SJCRH30 (cell line): ENCODE measurements around the gene ATP10A. TPM values are rescaled to one million over a fixed set of nuclear protein-coding genes. Genes with fewer than 3 reads are reported as not detected.

Experiments used
- DNase-seq, 2 experiments: peaks; one replicate each; pipeline ENCODE4 v3.0.0-alpha.2; 2015 to 2020
- H3K27ac ChIP-seq: fragments of 250-450 bp; sonication (Bioruptor Pico); 2 replicates; pipeline ENCODE4 v1.5.1; 2020; ENCODE audit warnings: mild to moderate bottlenecking, moderate library complexity
- H3K27me3 ChIP-seq: fragments of 250-450 bp; sonication (Bioruptor Pico); 2 replicates; pipeline ENCODE4 v1.5.1; 2020; ENCODE audit warnings: mild to moderate bottlenecking, moderate library complexity
- H3K36me3 ChIP-seq: fragments of 250-450 bp; sonication (Bioruptor Pico); 2 replicates; pipeline ENCODE4 v1.5.1; 2020; ENCODE audit warnings: mild to moderate bottlenecking, moderate library complexity
- H3K4me1 ChIP-seq: fragments of 250-450 bp; sonication (Bioruptor Pico); 2 replicates; pipeline ENCODE4 v1.5.1; 2020; ENCODE audit warnings: mild to moderate bottlenecking, moderate library complexity
- H3K4me3 ChIP-seq: fragments of 250-450 bp; sonication (Bioruptor Pico); 2 replicates; pipeline ENCODE4 v1.5.1; 2020; ENCODE audit warnings: mild to moderate bottlenecking, moderate library complexity
- H3K9me3 ChIP-seq: fragments of 250-450 bp; sonication (Bioruptor Pico); replicated peaks from 2 replicates; pipeline ENCODE4 v1.5.1; 2020; ENCODE audit warnings: mild to moderate bottlenecking, moderate library complexity
- total RNA-seq: library from RNA; depleted of rRNA; stranded (reverse); fragments of >200 nt; shearing (Covaris generic); gene quantifications from 2 replicates; pipeline ENCODE4 v1.2.3, GENCODE V29; 2014

Gene ATP10A
- total RNA-seq, 1 experiment from 2014 or later: 1.5 TPM

DNA sequence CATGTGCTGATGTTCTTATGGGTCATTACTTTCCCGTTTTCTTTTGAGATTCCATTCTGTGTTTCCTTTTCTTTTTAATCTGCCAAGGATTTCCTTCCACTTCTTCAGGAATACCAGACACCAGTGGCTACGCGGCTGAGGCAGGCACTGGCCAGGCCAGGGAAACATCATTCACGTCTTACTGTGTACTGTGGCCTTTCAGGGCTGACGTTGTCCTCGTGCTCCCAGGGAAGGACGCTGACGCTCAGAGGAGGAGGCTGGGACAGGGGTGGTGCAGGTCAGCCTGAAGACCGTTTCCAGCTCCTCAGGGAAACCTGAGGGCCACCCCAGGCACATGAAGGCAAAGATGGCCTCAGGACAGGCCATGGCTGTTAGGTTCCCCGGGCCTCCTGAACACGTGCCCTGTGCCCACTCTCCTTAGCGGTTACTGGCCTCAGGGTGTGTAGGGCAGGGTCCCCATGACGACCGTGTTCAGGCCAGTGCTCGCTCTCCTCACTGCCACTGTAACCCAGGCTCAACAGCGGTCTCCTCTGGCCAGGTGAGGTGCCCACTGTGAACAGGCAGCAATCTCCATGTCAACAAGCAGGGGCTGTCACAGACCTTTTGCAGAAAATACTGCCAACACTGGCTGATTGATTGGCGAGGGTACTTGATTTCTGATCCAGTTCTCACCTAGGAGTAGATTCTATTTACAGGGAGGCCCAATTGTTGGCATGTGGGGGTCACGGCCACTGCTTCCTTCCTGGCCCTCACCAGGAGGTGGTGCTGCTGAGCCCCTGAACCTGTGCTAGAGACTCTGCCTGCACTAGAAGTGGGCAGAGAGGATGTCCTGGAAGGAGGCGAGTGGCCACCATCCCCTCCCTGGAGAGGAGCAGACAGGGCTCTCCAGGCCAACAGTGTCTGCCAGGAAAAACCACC lies 169.5 kb downstream of the ATP10A start:
- Histone ChIP-seq H3K4me3 (no peak overlapping the region), H3K9me3 (no peaks in the 10 kb centered on the region), H3K36me3 (no peaks in the 10 kb centered on the region), H3K27ac (no peak overlapping the region), H3K27me3 (no peaks in the 10 kb centered on the region), H3K4me1 (no peaks in the 10 kb centered on the region)
- DNase-seq: peak; percentile 49 to 63

DNA sequence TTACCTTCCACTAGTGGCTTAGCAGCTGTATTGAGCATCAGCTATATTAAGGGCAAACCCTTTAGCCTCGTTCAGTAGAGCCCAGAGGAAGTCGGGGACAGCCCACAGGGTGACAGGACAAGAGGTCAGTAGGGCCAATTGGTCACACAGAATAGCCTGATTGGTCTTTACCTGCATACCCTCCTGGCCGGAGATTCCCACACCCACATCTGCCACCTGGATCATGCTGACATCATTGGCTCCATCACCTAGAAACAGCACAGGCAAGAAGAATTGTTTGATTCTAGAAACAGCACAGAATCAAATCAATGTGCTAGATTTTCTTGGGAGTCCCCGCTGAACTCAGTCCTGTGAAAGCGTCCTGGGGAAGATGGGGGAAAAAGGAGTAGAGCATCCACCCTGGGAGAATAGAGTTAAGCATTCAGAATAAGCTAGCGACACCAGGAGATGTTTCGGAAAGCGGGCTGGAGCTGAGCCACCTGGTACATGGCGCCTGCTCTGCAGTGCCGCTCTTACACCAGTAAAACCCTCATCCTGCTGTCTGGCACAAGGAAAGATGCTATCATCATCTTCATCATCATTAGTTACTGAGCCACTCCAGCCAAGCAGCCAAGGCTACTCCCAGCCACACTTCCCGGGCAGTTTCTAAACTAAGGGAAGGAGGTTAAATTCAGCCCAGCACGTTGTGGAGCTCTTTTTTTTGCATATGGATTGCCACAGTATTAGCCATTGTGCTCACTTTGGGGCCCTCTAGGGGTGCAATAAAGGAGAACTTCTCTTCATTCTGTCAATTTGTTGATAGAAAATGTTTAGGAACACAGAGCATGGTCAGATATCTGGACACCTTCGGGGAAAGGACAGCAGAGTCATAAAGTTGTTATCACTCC lies 171.3 kb downstream of the ATP10A start:
- H3K4me1 ChIP-seq: no peaks in the 10 kb centered on the region
- peak in 1 of 2 experiments; percentile 27 for DNase-seq
- no peaks in the 10 kb centered on the region for H3K36me3 ChIP-seq
- H3K27ac ChIP-seq: no peak overlapping the region
- H3K9me3 ChIP-seq: no peaks in the 10 kb centered on the region
- no peak overlapping the region for H3K4me3 ChIP-seq
- no peaks in the 10 kb centered on the region for H3K27me3 ChIP-seq

DNA sequence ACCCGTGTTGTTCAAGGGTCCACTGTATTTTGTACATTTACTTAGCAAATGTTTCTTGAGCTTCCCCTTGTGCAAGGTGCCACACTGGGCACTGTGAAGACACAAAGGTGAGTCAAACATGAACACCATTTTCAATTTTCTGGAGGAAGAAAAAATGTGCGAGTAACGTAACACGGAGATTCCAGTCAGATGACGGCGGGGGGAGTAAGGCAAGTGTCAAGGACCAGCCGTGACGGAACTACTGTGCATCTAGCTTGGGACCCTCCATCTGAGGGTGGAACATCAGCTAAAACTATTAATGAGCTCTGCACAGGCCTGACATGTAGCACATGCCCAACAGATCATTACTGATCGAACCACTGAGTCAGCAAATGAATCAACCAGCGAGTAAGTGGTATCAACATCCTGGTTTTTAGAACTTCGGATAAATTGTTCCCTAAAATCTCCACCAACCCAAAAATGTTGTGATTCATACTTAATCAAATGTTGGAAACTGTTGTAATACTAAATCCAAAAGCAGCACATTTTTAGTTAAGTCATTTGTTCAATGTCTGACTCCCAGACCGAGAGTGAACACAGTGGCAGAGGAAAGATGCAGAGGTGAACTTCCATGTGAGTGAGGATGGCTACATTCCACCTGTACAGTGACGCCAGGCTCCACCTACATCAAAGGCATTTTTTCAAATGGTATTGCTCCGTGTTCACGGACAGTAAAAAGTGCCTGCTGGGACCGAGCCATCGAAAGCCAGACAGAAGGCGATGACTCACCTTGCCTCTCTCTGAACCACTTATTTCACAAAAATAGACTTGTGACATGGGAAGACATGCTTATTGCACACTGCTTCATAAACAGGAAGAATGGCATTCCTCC lies 172.2 kb downstream of the ATP10A start:
- no peak overlapping the region for H3K27ac ChIP-seq
- no peak overlapping the region for H3K4me3 ChIP-seq
- H3K36me3 ChIP-seq: no peaks in the 10 kb centered on the region
- no peak for DNase-seq
- H3K4me1 ChIP-seq: no peaks in the 10 kb centered on the region
- H3K27me3 ChIP-seq: no peaks in the 10 kb centered on the region
- H3K9me3 ChIP-seq: no peaks in the 10 kb centered on the region

DNA sequence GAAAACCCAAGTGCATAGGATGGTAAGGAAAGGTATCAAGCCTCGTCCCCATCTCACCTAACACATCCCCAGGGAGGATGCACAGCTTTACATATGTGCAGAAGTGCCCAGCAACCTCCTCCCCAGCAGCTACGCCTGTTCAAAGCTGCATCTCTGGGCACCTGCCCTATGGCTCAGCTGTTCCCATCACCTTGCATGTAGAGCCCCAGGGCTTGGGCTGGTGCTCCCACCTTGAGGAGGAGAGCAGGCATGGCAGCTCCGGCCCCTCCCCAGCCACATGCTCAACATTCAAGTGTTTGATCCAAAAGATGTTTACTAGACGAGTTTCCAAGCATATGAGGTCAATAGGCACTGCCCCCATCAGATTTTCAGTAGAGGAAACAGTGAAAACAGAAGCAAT lies 173.5 kb downstream of the ATP10A start:
- Histone ChIP-seq H3K36me3 (no peaks in the 10 kb centered on the region), H3K4me1 (no peaks in the 10 kb centered on the region), H3K4me3 (no peak overlapping the region), H3K27me3 (no peaks in the 10 kb centered on the region), H3K9me3 (no peaks in the 10 kb centered on the region), H3K27ac (no peak overlapping the region)
- no peak for DNase-seq

DNA sequence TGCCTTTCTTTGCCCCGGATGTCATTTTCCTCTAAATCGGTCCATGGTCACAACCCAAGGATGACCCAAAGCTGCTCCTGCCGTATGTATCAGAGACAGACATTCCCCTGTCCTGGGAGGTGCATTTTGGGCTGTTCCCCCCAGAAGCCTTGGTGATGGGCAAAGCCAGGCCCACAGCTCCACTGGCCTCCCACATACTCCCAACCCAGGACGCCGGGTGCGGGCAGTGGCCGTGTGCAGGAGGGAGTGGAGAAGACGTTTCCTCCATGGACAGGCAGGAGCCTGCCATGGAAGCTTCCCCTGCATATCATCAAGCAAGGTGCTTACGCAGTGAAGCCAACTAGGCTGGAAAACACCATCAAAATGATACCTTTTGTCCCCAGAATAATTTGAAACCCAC lies 175.0 kb downstream of the ATP10A start:
- no peaks in the 10 kb centered on the region for H3K9me3 ChIP-seq
- no peak for DNase-seq
- no peak overlapping the region for H3K27ac ChIP-seq
- no peak overlapping the region for H3K4me3 ChIP-seq
- H3K4me1 ChIP-seq: no peaks in the 10 kb centered on the region
- H3K36me3 ChIP-seq: no peaks in the 10 kb centered on the region
- no peaks in the 10 kb centered on the region for H3K27me3 ChIP-seq

DNA sequence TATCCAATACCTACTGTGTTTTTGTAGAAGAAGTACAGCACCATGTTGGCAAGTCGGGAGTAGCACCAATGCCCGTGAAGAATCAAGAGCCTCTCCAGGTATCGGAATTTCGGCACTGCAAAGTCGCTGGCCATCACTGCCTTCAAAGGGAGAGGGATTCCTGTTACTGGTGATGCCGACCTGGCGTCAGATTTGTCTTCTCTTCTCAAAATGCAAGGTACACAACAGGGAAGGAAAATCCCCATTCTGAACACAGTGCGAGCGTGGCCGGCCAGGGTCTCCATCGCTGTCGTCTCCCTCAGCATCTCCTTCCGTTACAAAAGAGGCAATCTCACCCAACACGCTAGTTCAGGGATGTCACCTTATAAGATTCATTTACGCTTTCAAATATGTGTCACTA lies 175.4 kb downstream of the ATP10A start:
- no peak overlapping the region for H3K27ac ChIP-seq

DNA sequence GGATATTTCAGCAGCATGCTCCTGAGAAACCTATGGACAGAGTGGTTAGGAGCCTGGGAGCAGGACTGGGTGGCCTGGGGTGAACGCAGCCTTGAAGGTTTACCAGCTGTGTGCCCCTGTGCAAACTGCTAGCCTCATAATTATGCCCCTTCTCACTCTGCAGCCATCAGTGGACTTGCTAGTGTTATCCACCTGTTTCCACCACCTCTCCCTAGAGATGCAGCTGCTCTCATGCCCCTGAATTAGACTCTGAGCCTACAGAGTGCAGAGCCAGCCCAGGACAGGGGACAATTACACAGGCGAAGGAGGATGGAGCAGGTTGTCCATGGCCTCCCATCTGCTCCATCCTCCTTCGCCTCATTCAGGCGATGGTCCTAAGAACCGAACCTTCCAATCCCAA lies 175.9 kb downstream of the ATP10A start:
- no peak for DNase-seq
- no peak overlapping the region for H3K4me3 ChIP-seq

More for the DNA sequence above, 175.4 kb downstream of the ATP10A start:
- H3K36me3 ChIP-seq: no peaks in the 10 kb centered on the region
- no peaks in the 10 kb centered on the region for H3K27me3 ChIP-seq
- H3K4me3 ChIP-seq: no peak overlapping the region
- DNase-seq: no peak
- H3K4me1 ChIP-seq: no peaks in the 10 kb centered on the region
- no peaks in the 10 kb centered on the region for H3K9me3 ChIP-seq

DNA sequence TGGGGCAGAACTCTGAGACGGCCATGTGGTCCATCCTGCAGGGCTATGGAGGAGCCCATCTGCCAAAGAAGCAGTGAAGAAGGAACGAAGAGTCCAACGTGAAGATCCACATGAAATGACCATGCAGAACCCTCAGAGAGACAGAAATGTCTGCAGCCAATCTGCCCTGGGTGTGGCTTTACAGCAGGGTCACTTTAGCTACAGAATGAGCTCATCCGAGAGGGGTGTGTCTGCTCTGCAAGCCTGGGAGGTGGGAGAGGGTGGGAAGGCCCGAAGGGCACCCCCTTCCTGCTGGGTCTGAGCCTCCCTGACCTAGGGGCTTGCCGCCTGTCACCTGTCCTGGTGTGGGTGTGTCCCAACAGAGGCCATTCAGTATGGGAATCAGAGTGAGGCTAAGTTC lies 176.3 kb downstream of the ATP10A start:
- H3K36me3 ChIP-seq: no peaks in the 10 kb centered on the region
- H3K27me3 ChIP-seq: no peaks in the 10 kb centered on the region
- DNase-seq: no peak
- no peak overlapping the region for H3K4me3 ChIP-seq
- no peak overlapping the region for H3K27ac ChIP-seq
- no peaks in the 10 kb centered on the region for H3K9me3 ChIP-seq
- no peaks in the 10 kb centered on the region for H3K4me1 ChIP-seq

More for the DNA sequence above, 175.9 kb downstream of the ATP10A start:
- Histone ChIP-seq H3K36me3 (no peaks in the 10 kb centered on the region), H3K4me1 (no peaks in the 10 kb centered on the region), H3K9me3 (no peaks in the 10 kb centered on the region), H3K27ac (no peak overlapping the region), H3K27me3 (no peaks in the 10 kb centered on the region)

DNA sequence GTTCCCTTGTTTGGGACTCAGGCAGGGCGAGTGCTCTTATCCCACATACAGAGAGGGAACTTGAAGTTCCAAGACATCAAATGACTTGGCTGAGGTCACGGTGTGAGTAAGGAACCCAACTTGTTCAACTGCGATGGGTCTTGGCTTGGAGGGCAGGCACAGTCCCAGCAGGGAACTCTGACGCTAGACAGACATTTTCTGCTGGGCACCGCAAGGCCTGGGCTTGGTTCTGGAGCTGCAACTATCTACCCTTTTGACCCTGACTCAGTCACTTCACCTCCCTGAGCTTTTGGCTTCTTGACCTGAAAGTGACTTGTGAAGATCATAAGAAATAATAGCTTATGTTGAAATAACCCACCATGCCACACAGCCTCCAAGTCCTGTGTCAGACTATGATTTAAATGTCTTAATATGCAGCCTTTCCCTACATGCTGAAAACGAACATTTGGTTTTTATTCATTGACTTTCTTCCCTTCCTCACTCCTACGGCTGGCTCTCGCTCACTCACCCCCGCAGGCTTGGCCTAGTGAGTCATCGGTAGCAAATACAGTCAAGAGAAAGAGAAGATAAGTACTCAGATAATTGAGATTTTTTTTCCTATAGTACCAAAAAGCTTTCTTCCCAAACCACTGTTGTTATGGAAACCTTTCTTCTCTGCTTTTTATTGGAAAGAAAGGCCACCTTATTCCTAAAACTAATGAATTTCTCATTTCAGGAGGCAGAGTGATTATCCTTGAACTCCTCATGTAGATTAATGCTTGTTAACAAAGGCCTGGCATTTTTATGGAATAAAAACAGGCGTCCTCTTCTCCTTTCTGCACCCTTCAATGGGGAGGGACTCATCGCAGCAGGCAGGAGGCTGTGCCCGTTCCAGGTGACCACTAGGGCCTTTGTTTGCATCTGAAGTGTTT lies 178.4 kb downstream of the ATP10A start:
- Histone ChIP-seq H3K27ac (no peak overlapping the region), H3K36me3 (no peaks in the 10 kb centered on the region), H3K4me1 (no peaks in the 10 kb centered on the region), H3K9me3 (no peaks in the 10 kb centered on the region), H3K27me3 (no peaks in the 10 kb centered on the region), H3K4me3 (no peak overlapping the region)
- no peak for DNase-seq

DNA sequence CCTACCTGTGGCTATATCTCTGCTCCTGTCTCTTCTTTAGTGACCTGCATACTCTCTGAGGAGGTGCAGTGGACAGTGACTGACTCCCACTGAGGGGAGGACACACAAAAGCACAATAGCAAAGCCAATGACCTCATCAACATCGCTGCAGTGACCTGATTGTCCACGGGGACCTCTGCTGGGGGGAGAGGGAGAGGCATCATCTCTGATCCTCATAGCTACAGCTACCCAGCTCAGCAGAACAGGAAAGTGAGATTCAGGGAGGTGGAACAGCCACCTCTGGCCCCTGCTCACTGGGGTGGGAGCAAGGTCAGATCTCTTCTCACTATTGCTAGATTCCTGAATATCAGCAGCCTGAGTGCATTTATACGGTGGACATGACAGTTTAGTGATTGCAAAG lies 179.2 kb downstream of the ATP10A start:
- H3K9me3 ChIP-seq: no peaks in the 10 kb centered on the region
- H3K27ac ChIP-seq: no peak overlapping the region
- H3K36me3 ChIP-seq: no peaks in the 10 kb centered on the region
- DNase-seq: no peak
- H3K4me3 ChIP-seq: no peak overlapping the region
- H3K4me1 ChIP-seq: no peaks in the 10 kb centered on the region
- H3K27me3 ChIP-seq: no peaks in the 10 kb centered on the region

DNA sequence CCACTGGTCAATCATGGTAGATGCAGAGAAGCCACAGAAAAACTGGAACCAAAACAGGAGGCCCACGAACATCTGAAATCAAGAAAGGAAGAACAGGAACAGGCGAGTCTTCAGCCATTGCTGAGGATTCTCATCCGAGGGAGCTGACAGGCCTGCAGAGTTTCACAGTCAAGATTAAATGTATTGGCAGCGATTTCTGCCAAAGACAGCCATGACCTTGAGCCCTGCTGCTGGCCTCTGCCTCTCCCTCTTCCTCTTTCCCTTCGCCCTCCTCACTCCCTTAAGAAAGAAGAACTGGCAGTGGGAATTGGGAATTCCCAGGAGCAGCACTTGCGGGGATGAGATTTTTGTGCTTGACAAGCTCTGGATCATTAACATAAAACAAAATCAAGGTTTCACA lies 179.7 kb downstream of the ATP10A start:
- Histone ChIP-seq H3K36me3 (no peaks in the 10 kb centered on the region), H3K27ac (no peak overlapping the region), H3K4me3 (no peak overlapping the region), H3K4me1 (no peaks in the 10 kb centered on the region), H3K9me3 (no peaks in the 10 kb centered on the region), H3K27me3 (no peaks in the 10 kb centered on the region)
- no peak for DNase-seq

DNA sequence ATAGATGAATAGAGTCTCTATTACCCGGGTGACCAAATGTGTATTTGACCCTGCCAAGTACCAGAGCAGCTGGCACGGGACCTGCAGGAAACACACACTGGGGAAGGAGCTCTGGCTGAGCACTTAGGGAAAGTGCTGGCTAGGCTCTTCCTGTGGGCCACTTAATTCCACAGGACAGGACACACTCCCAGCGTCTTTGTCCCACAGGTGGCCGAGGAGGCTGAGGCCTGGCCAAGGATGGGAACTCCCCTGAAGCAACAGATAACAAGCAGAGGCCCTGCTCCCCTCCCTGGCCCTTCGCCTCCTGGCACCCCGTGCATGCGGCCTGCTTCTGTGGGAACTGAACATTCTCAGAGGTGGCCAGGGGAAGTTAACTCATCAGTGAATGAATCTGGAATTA lies 180.8 kb downstream of the ATP10A start:
- no peak overlapping the region for H3K27ac ChIP-seq
- H3K27me3 ChIP-seq: no peaks in the 10 kb centered on the region
- no peak overlapping the region for H3K4me3 ChIP-seq
- no peak for DNase-seq
- no peaks in the 10 kb centered on the region for H3K9me3 ChIP-seq
- H3K4me1 ChIP-seq: no peaks in the 10 kb centered on the region
- H3K36me3 ChIP-seq: no peaks in the 10 kb centered on the region

DNA sequence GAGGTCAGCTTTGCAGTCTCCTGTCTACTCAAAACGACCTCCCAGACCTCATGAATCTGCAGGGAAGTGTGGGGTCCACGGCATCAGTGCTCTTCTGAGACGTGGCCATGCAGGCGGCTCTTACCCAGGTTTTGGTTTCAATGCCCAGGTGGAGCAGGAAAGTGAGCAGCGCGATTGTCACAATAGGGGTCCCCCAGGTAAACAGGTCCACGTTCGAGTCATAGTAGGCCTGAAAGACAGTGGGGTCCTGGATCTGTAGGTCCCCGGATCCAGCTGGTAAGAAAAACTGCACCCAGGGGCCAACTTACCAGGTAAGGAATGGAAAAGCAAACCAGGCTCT lies 182.5 kb downstream of the ATP10A start:
- no peaks in the 10 kb centered on the region for H3K27me3 ChIP-seq
- H3K36me3 ChIP-seq: no peaks in the 10 kb centered on the region
- no peaks in the 10 kb centered on the region for H3K9me3 ChIP-seq
- DNase-seq: no peak
- no peak overlapping the region for H3K27ac ChIP-seq
- no peak overlapping the region for H3K4me3 ChIP-seq
- no peaks in the 10 kb centered on the region for H3K4me1 ChIP-seq
